ENCODE results near the gene ANKRD62. TPM values are rescaled to one million over a fixed set of nuclear protein-coding genes. Genes with fewer than 3 reads are reported as not detected.
"Not testable (repeated sequence)": the region's sequence is repeated elsewhere in the genome, so short reads cannot be mapped to it uniquely, and the experiment has no call there.

ANKRD62 gene
- total RNA-seq, 1 experiment from 2014 or later: 0.61 TPM

DNA sequence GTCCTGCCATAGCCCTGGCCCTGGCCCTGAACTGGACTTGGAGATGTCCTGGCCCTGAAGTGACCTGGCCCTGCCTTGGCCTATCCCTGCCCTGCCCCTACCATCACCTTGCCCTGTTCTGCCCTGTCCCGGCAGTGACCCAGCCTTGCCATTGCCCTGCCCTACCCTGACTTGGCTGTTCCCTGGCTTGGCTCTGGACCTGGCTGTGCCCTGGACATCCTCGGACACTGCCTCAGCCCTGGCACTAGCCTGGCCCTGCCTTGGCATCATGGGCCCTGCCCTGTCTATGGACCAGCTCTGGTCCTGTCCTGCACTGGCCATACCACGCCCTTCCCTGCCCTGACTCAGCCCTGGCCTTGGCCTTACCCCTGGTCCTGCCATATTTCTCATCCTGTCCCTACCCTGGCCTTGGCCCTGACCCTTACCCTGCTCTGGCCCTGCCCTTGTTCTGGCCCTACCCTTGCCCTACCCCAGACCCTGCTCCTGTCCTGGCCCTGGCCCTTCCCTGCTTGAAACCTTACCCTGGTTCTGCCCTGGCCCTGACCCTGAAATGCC, 6.1 kb upstream of the ANKRD62 start:
- no peak for DNase-seq (ENCODE audit: low read depth)
- in situ Hi-C loops (cut with HindIII; ENCODE audit: low pct_unique_long_range_greater_than_20kb, low sequenced_read_pairs): no loop called here

DNA sequence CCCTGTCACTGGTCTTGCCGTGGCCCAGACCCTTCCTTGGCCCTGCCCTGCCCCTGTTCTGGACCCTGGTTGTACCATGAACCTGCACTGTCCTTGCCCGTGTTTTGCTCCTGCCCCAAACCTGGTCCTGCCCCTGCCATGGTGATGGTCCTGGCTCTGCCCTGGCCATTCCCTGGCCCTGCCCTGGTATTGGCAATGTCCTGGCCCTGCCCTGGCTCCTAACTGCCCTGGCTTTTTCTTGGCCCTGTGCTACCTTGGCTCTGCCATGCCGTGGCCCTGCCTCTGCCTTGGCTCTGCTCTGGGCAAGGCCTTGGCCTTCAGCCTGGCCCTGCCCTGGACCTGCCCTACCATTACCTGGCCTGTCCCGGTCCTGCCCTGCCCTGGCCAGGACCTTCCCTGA, 5.5 kb upstream of the ANKRD62 start:
- no peak for DNase-seq (ENCODE audit: low read depth)
- in situ Hi-C loops (cut with HindIII; ENCODE audit: low pct_unique_long_range_greater_than_20kb, low sequenced_read_pairs): no loop called here

DNA sequence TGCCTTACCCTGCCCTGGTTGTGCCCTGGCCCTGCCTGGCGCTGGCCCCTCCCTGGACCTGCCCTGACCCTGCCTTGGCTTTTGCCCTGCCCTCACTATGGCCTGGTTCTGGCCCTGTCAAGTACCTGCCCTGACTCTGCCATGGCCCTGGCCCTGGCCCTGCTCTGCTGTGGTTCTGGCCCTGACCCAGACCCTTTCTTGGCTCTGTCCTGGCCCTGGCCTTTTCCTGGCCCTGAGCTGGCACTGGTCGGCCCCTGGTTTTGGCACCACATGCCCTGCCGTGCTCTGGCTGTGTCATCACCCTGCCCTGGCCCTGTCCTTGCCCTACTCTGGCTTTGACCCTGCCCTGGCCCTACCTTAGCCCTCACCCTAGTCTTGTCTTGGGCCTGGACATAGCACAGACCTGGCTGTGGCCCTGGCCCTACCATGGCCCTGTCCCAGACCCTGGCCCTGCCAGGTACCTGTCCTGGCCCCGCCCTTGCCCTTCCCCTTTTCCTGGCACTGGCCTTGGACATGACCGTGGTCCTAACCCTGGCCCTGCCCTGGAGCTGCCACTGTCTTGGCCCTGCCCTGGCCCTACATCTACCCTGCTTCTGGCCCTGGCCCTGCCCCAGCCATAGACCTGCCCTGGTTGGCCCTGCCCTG, 4.8 kb upstream of the ANKRD62 start:
- DNase-seq (ENCODE audit: low read depth): no peak
- in situ Hi-C loops (cut with HindIII; ENCODE audit: low pct_unique_long_range_greater_than_20kb, low sequenced_read_pairs): no loop called here

DNA sequence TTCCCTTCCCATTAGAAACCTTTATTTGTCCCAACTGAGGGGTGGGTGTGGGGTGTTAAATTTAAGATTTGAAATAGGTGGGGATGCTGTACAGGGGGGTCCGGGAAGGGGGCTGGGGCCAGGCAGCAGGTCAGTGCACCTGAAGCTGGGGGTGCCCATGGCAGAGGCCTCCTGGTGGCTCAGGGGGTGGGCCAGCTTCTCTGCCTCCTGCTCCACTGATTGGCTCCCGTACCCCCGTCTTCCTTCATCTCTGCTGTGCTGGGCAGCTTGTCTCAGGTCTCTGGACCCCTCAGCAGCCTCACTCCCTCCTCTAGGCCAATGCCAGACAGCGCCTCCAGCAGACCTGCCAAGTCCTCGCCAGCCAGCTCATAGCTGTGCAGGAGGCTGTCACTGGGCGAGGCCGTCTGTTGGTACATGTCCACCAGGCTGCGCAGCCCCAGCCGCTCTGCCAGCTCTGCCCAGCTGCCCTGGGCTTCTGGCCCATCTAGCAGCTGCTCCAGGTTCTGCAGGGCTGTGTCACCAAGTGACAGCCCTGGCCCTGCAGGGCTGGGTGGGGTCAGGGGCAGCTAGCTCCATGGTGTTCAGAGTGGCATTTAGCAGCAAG, 2.0 kb upstream of the ANKRD62 start:
- in situ Hi-C loops (cut with HindIII; ENCODE audit: low pct_unique_long_range_greater_than_20kb, low sequenced_read_pairs): no loop called here
- DNase-seq (ENCODE audit: low read depth): no peak

DNA sequence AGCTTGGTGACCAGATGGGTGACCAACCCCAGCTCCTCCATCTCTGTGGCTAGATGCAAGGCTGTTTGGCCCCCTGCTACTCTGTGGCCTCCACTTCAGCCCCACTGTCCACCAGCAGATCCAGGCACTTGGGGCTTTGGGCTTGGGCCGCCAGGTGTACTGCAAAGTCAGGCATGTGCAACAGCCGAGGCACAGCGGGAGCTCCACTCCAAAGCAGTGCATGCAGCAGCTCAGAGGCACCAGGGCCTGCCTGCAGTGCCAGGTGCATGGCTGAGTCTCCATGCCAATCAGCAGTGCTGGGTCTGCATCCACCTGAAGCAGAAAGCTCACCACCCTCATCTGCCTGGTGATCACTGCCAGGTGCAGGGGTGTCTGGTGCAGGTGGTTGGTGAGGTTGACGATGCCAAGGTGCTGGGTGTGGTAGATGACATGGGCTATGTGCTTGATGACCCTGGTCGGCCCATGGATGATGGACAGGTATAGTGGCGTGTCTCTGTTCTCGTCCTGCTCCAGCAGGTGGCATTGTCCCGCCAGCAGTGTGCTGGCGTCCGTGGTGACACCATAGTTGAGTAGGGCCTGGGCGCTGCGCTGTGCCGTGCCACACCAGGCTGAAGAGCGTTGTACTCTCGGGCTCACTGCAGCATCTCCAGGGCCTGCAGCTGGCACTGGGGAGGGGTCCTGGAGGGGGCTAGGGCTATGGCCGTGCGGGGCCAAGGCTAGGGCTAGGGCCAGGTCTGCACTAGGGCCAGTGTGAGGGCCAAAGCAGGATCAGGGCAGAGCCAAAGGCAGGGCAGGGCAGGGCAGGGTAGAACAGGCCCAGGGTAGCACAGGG, 1.0 kb upstream of the ANKRD62 start:
- in situ Hi-C loops (cut with HindIII; ENCODE audit: low pct_unique_long_range_greater_than_20kb, low sequenced_read_pairs): no loop called here
- DNase-seq (ENCODE audit: low read depth): no peak

DNA sequence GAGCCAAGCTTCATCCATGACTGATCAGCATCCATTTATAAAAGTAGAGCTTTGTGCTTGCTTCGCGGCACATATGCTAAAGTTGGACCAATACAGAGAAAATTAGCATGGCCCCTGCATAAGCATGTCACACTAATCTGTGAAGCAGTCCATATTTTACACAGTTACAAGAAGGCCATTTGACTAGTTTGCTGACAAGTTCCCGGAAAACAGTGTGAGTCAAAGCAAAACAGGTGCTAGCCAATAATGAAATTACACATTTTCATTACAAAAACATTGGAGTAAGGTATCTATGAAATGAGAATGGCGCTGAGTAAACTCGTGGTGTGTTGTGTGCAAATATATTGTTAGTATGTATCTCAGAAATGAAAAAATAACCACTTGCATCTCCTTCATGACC, 4.7 kb downstream of the ANKRD62 start:
- in situ Hi-C loops (cut with HindIII; ENCODE audit: low pct_unique_long_range_greater_than_20kb, low sequenced_read_pairs): no loop called here
- DNase-seq (ENCODE audit: low read depth): no peak

DNA sequence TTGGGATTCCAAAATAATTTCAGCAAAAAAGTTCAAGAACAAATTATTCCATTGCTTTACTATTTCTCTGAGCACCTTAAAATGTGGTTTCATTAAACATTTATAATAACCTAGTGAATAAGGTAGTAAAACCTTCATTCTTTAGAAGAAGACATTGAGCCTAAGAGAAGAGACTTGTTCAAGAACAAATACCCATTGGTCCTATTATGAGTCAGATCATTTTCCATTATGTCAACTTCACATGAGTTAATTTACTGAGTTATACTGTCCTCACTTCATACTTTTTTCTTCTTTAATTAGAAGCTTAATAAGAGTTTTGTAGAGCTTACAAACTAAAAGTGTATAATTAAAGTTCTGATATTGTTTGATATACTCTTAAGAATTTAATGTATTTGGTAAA, 5.5 kb downstream of the ANKRD62 start:
- DNase-seq (ENCODE audit: low read depth): no peak
- in situ Hi-C loops (cut with HindIII; ENCODE audit: low pct_unique_long_range_greater_than_20kb, low sequenced_read_pairs): no loop called here

DNA sequence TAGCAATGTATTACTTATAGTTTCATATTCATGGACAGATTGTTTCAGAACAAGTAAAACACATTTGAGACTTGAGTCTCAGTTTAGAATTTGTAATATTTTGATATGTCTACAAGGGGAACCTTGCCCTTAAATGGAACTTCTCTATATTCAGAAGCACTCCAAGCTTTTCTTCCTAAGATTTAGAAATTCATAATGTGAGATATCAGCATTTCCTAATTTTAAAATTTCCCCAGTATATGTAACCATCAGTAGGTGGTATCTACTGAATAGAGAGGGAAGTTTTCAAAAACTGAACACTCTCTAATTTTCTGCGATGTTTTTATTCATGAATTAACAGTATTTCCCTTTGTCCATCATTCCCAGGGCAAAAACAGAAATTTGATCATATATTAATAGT, 7.6 kb downstream of the ANKRD62 start:
- in situ Hi-C loops (cut with HindIII; ENCODE audit: low pct_unique_long_range_greater_than_20kb, low sequenced_read_pairs): no loop called here

DNA sequence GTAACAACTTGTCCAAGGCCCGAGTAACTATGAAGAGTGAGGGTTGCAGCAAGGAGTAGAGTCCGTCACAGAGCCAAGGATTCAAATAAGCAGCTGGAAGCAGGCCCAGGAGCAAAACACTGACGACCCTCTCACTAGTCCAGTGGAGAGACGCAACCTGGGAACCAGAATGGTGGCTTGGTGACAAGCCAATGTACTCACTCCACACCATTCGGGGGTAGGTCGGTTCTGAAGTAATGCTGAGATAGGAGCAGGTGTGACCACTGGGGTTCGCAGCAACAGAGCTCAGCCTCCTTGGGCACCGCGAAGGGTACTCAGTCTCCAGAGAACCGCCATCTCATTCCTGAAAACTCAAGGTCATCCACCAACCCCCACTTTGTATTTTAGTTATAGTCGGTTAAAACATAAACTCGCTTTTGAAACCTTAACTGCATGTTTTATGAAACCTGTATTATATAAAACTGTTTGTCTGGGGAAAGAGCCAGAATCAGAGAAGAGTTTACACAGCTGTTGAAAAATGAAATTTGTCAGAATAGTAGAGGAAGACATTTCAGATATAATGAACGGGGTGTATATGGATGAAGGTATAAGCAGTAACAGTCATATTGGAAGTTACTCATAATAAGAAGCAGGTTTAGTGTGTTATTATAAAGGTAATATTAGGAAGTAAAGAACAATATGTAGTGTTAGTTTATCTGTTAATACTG, 8.6 kb downstream of the ANKRD62 start:
- DNase-seq (ENCODE audit: low read depth): no peak
- in situ Hi-C loops (cut with HindIII; ENCODE audit: low pct_unique_long_range_greater_than_20kb, low sequenced_read_pairs): no loop called here

More for the DNA sequence above, 7.6 kb downstream of the ANKRD62 start:
- no peak for DNase-seq (ENCODE audit: low read depth)

DNA sequence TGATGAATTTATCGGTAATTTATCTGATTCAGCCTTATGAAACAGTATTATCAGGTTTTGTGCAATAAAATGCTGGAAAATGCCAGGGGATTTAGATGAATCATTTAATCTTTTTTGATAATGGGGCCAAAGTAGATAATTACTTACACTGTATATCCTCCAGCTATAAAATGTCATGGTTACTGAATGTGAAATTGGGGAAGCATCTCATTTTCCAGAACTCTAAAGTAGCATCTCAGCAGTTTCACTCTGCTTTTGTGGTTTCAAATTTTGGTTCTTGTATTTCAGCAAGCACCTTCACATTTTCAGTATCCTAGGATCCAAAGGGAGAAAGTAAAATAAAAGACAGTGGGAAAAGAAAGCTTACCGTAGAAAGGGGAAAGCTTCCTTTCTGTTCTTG, 12.8 kb downstream of the ANKRD62 start:
- in situ Hi-C loops (cut with HindIII; ENCODE audit: low pct_unique_long_range_greater_than_20kb, low sequenced_read_pairs): no loop called here

DNA sequence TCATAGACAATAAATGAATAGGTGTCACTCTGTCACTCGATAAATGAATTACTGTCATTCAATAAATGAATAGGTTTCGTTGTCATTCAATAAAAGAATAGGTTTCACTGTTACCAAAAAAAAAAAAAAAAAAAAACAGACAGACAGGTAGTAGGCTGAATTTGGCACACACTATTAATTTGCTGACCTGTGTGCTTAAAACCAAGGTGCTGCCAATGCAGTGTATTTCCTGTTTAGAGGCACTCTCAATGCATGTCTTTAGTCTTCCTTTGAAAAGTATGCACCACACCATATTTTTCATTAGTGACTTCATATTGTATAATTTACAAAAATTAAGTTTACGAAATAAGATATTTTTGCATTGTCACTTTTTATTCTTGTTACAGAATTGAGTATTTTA, 16.2 kb downstream of the ANKRD62 start:
- DNase-seq (ENCODE audit: low read depth): no peak
- in situ Hi-C loops (cut with HindIII; ENCODE audit: low pct_unique_long_range_greater_than_20kb, low sequenced_read_pairs): no loop called here

More for the DNA sequence above, 12.8 kb downstream of the ANKRD62 start:
- no peak for DNase-seq (ENCODE audit: low read depth)

DNA sequence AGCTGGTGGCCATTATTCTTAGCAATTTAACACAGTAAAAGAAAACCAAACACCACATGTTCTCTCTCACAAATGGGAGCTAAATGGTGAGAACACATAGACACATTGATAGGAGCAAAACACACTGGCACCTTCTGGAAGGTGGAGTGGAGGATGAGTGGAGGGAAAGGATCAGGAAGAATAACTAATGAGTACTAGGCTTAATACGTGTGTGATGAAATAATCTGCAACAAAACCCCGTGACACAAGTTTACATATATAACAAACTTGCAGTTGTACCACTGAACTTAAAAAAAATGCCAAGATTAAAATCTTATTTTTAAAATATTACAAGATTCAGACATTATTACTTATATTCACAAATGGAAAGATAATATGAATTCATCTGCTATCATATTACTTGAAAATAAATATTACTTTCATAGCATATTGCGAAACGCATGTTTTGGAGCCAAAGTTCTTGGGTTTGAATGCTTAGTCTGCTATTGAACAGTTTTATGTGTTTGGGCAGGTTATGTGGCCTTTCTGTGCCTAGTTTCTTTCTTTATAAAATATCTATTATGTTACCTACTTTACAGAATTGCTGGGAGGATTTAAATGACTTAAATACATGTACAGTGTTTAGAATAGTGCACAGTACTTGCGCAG, 20.5 kb downstream of the ANKRD62 start:
- in situ Hi-C loops (cut with HindIII; ENCODE audit: low pct_unique_long_range_greater_than_20kb, low sequenced_read_pairs): no loop called here
- no peak for DNase-seq (ENCODE audit: low read depth)

DNA sequence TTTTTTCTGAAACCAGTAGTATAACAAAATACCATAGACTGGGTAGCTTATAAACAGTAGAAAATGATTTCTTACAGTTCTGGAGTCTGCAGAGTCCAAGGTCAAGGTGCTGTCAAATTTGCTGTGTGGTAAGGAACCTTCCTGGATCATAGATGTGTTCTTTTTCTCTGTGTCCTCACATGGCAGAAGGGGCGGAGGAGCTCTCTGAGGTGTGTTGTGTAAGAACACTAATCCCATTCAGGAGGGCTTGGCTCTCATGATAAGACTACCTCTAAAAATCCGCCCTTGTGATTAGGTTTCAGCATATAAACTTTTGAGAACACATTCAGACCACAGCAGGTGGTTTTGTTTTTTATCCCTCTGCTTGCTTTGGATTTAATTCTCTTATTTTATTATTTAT, 25.7 kb downstream of the ANKRD62 start:
- in situ Hi-C loops (cut with HindIII; ENCODE audit: low pct_unique_long_range_greater_than_20kb, low sequenced_read_pairs): no loop called here
- no peak for DNase-seq (ENCODE audit: low read depth)

DNA sequence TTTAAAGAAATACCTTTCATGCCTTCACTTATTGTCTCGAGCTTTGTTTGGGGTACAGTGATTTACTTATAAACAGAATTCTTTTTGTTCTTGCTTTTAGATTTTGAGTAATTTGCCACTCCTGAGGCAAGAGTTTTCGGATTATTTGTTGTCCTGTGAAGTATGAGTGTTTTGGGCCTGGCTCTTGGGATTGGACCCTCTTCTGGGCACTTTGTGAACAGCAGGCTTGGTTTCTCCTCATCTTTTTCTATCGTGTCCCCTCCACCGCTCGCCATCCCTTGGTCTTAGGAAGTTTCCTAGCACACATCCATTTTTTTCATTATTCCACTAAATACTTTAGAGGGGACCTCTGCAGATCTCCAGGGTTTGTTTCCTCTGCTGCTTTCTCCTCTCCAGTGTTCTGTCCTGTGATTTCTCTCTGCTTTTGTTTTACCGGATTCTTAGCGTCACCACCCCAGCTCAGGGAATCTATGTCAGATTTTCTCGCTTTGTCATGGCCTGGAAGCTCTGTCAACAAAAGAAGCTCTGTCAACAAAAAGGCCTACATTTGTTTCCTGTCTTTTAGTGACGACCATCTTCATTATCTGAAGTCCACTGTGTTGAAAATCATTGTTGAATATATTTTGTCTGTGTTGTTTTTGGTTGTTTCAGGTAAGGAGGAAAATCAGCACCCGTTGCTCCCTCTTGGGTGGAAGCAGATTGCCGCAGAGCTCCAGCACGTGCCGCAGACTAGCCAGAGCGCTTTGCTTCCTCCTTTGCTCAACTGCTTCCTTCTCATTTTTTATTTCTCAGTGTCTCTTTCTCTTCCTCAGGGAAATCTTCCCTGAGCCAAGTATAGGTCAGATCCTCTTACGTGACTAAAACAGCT, 27.8 kb downstream of the ANKRD62 start:
- in situ Hi-C loops (cut with HindIII; ENCODE audit: low pct_unique_long_range_greater_than_20kb, low sequenced_read_pairs): no loop called here
- DNase-seq (ENCODE audit: low read depth): no peak

DNA sequence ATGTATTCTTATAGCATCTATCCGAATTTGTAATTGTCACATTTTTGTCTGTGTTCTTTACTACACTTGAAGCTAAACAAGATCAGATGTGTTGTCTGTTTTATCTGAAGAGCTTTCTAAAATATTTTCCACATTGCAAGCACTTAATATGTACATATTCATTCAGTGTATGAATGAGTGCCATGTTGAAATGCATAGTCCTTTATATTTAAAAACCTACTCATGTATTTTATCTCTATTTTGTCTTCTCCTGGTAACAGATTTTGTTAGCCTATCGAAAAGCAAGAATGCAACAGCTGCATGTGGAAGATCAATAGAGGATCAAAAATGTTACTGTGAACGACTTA, 28.4 kb downstream of the ANKRD62 start:
- in situ Hi-C loops (cut with HindIII; ENCODE audit: low pct_unique_long_range_greater_than_20kb, low sequenced_read_pairs): not testable (repeated sequence)

DNA sequence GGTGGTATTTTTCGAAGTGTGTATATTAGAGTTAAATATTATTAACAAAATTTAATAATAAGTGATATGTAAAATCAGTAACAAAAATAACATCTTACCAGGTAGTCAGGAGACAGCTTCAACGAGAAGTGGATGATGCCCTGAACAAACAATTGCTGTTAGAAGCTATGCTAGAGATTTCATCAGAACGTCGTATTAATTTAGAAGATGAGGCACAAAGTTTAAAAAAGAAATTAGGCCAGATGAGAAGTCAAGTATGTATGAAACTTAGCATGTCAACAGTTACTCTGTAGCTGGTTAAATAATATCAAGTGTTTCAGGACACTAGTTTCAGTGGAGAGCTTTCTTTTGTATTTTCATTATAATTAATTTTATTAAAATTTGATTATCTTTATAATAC, 34.0 kb downstream of the ANKRD62 start:
- DNase-seq (ENCODE audit: low read depth); in situ Hi-C loops (cut with HindIII; ENCODE audit: low pct_unique_long_range_greater_than_20kb, low sequenced_read_pairs): not testable (repeated sequence)

More for the DNA sequence above, 28.4 kb downstream of the ANKRD62 start:
- DNase-seq (ENCODE audit: low read depth): not testable (repeated sequence)

DNA sequence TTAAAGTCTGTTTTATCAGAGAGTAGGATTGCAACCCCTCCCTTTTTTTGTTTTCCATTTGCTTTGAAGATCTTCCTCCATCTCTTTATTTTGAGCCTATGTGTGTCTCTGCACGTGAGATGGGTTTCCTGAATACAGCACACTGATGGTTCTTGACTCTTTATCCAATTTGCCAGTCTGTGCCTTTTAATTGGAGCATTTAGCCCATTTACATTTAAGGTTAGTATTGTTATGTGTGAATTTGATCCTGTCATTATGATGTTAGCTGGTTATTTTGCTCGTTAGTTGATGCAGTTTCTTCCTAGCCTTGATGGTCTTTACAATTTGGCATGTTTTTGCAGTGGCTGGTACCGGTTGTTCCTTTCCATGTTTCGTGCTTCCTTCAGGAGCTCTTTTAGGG, 45.2 kb downstream of the ANKRD62 start:
- in situ Hi-C loops (cut with HindIII; ENCODE audit: low pct_unique_long_range_greater_than_20kb, low sequenced_read_pairs); DNase-seq (ENCODE audit: low read depth): not testable (repeated sequence)

All from Caki2 (cell line).